BLaER1 treated with 17β-estradiol and CSF1 and Interleukin-3, amounts not matched to agents 10 nM and 100 nM (cell line): Measurements from ENCODE around the gene PROS1.
"Not testable (repeated sequence)": the region's sequence is repeated elsewhere in the genome, so short reads cannot be mapped to it uniquely, and the experiment has no call there.

Source experiments
- H3K27ac ChIP-seq, 11 experiments: shearing (Covaris generic); formaldehyde crosslinking; 2 replicates each; pipeline ENCODE4 v1.8.1; 2022
- H3K27me3 ChIP-seq, 11 experiments: shearing (Covaris generic); formaldehyde crosslinking; 2 replicates each; pipeline ENCODE4 v1.8.1; 2022
- H3K36me3 ChIP-seq, 11 experiments: shearing (Covaris generic); formaldehyde crosslinking; 2 replicates each; pipeline ENCODE4 v1.8.1; 2022
- H3K4me1 ChIP-seq, 10 experiments: shearing (Covaris generic); formaldehyde crosslinking; 2 replicates each; pipeline ENCODE4 v1.8.1; 2022
- H3K4me2 ChIP-seq, 11 experiments: shearing (Covaris generic); formaldehyde crosslinking; 2 replicates each; pipeline ENCODE4 v1.8.1; 2022
- H3K4me3 ChIP-seq, 10 experiments: shearing (Covaris generic); formaldehyde crosslinking; 2 replicates each; pipeline ENCODE4 v1.8.1; 2022
- H3K9ac ChIP-seq, 11 experiments: shearing (Covaris generic); formaldehyde crosslinking; 2 replicates each; pipeline ENCODE4 v1.8.1; 2022
- H3K9me3 ChIP-seq, 11 experiments: shearing (Covaris generic); formaldehyde crosslinking; replicated peaks in 1 of 11; 2 replicates each; pipeline ENCODE4 v1.8.1; 2022
- H4K20me1 ChIP-seq, 11 experiments: shearing (Covaris generic); formaldehyde crosslinking; 2 replicates each; pipeline ENCODE4 v1.8.1; 2022
- Cebpa-rat ChIP-seq, 11 experiments: shearing (Covaris generic); IDR thresholded peaks; 2 replicates each; pipeline ENCODE4 v1.8.1; 2022

Gene PROS1

DNA sequence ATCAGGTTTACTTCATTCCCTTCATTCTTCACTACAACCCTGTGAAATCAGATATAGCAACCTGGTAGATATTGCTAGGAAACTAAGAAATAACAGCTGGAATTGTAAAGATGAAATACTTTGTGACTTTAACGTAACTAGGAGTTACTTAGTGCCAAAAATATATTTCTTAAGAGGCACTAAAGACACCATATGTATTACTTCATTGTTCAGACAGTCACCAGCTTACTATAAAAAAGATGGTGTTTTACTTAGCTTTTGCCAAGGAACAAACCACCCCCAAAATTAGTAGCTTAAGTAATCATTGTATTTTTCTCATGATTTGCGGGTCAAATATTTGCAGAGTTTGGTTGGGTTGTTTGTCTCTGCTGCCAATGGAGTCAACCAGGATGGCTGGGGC, 62.5 kb downstream of the PROS1 start:
- Histone ChIP-seq H3K4me1 (no peaks in the 10 kb centered on the region), H4K20me1 (no peaks in the 10 kb centered on the region), H3K36me3 (peaks cover 0 to 13% (median 0%) of the 10 kb centered on the region in 11 experiments; a peak in 1 of 22 replicates), H3K9me3 (peaks cover 13 to 18% (median 17%) of the 10 kb centered on the region in 11 experiments), H3K27me3 (no peaks in the 10 kb centered on the region), H3K27ac (no peak overlapping the region), H3K4me2 (no peak overlapping the region), H3K9ac (no peak overlapping the region), H3K4me3 (no peak overlapping the region)
- TF ChIP-seq Cebpa-rat (IDR thresholded peaks at IDR 0.05) = no peak

DNA sequence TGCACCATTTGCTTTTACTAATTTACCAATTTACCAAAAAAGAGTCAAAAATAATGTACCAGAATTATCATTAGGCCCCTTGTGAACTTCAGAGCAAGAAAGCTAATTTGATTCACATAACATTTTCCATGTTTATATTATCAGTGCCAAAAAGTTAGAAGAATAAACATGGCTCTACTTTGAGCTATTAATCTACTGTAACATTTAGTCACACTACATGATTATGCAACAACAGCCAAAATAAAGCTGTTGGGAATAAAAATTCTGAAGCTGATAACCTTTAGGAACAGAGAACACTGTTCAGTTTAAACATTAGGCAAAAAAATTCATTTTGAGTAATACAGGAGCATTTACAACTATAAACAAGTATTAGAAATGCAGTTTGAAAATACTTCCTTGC, 63.6 kb downstream of the PROS1 start:
- H3K4me1 ChIP-seq = no peaks in the 10 kb centered on the region
- H3K4me3 ChIP-seq = no peak overlapping the region
- H3K27me3 ChIP-seq = no peaks in the 10 kb centered on the region
- no peak overlapping the region for H3K27ac ChIP-seq
- H3K9ac ChIP-seq = no peak overlapping the region
- TF ChIP-seq Cebpa-rat (IDR thresholded peaks at IDR 0.05) = no peak
- peaks cover 13 to 22% (median 18%) of the 10 kb centered on the region in 11 experiments for H3K9me3 ChIP-seq
- H4K20me1 ChIP-seq = no peaks in the 10 kb centered on the region
- no peak overlapping the region for H3K4me2 ChIP-seq
- H3K36me3 ChIP-seq = peaks cover 0 to 16% (median 0%) of the 10 kb centered on the region in 11 experiments; a peak in 2 of 22 replicates

DNA sequence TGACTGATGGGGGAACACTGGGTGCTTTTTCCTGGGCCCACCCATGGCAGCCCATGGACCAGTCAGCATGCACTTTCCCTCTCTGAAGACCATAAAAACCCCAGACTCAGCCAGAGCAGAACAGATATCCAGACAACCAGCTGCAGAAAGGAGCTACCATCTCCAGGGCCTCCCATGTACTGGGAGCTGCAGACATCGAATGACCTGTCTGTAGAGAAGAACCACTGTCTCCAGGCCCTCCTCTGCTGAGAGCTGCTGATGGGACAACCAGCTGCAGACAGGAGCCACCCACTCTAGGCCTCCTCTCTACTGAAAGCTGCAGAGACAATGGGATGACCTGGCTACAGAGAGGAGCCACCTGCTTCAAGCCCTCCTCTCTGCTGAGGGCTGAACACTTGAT, 66.6 kb downstream of the PROS1 start:
- Histone ChIP-seq H3K27me3 (no peaks in the 10 kb centered on the region), H3K4me2 (no peak overlapping the region), H3K9me3 (peaks cover 13 to 22% (median 18%) of the 10 kb centered on the region in 11 experiments), H3K4me1 (no peaks in the 10 kb centered on the region), H3K9ac (no peak overlapping the region), H3K27ac (no peak overlapping the region), H4K20me1 (no peaks in the 10 kb centered on the region), H3K4me3 (no peak overlapping the region), H3K36me3 (peaks cover 0 to 16% (median 0%) of the 10 kb centered on the region in 11 experiments; a peak in 2 of 22 replicates)
- TF ChIP-seq Cebpa-rat (IDR thresholded peaks at IDR 0.05) = no peak

DNA sequence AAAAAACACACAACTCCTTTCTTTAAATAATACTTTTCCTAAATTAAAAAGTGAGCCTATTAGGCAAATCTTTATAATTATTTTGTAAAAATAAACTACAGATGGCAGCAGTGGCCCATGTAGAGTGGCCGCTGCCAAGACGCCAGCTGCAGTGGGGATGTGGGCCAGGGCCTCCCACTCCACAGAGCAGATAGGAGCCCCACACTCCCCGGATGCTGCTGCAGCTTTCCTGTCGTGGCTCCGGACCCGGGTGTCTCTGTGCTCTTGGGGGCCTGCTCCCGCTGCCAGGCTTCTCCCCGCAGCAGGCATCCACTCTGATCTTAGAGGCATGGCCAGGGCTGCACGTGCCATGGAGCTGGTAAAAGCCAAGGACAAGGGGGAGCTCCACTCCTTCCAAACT, 67.5 kb downstream of the PROS1 start:
- Histone ChIP-seq H3K27me3 (no peaks in the 10 kb centered on the region), H3K9me3 (peaks cover 13 to 22% (median 18%) of the 10 kb centered on the region in 11 experiments), H3K4me3 (no peak overlapping the region), H3K36me3 (peaks cover 0 to 16% (median 0%) of the 10 kb centered on the region in 11 experiments; a peak in 2 of 22 replicates), H3K4me1 (no peaks in the 10 kb centered on the region), H3K9ac (no peak overlapping the region), H3K4me2 (no peak overlapping the region), H4K20me1 (no peaks in the 10 kb centered on the region), H3K27ac (no peak overlapping the region)
- TF ChIP-seq Cebpa-rat (IDR thresholded peaks at IDR 0.05) = no peak

DNA sequence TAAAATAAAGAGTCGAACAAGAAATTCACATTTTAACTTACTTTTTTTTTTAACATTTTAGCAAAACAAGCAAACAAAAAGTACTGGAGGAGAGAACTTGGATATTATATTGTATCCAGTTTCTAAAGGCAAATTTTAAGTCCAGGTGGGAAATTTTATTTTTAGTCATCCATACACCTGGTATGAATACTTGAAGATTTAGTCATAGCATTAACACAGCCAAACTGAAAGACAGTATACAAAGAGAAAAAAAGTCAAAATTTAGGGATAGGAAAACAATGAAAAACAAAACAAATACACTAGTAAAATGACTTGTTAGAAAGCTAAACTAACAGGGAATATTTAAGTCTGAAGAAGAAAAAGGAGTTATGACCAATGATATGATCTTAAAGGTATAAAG, 69.1 kb downstream of the PROS1 start:
- Histone ChIP-seq H3K9me3 (peaks cover 13 to 22% (median 18%) of the 10 kb centered on the region in 11 experiments), H3K9ac (no peak overlapping the region), H3K4me1 (peaks cover 0 to 9% (median 4%) of the 10 kb centered on the region in 10 experiments; a peak in 8 of 20 replicates), H3K4me2 (no peak overlapping the region), H3K27me3 (no peaks in the 10 kb centered on the region), H3K4me3 (no peak overlapping the region), H4K20me1 (no peaks in the 10 kb centered on the region), H3K36me3 (peaks cover 0 to 16% (median 0%) of the 10 kb centered on the region in 11 experiments; a peak in 2 of 22 replicates), H3K27ac (no peak overlapping the region)
- no peak for TF ChIP-seq Cebpa-rat (IDR thresholded peaks at IDR 0.05)

DNA sequence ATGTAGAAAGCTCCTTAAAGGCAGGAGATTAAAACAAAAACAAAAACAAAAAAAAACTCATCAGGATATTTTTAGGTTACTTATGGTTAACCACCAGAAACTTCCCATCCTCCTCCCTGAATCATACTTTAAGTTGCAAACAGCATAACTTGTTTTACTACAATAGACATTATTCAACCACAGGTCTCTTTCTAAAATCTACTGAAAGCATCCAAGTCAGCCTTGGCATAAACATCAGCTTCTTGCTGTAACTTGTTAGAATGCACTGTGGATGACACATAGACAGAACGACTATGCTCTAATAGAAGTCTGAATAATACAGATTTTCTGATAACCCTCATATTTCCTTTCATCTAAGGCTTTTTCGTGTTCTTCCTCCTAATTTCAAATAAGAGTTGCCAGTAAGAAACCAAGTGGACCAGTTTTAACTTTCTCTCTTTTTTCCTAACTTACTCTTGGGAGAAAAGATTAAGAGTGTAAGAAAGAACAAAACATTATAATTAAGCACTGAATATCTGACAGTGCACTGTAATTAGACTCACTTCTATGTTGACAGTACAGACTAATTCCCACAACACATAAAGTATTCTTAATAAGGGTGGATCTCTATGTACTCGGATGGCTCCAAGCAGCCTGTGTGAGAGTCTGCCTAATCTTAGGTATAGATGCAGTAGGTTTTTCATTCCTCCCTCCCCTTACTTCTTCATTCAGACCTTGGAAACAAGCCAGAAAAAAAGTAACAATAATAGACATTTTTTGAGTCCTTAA, 95.3 kb downstream of the PROS1 start:
- H3K9ac ChIP-seq = 0 out of 22 replicates have a peak overlapping the region, but pooled peaks of 1 of the 11 experiments have one; percentile 11
- not testable (repeated sequence) for H3K4me3 ChIP-seq, H3K27me3 ChIP-seq, H3K36me3 ChIP-seq, H4K20me1 ChIP-seq, H3K9me3 ChIP-seq
- peak overlapping the region; percentile 51 to 75 (median 64) for H3K4me2 ChIP-seq
- H3K27ac ChIP-seq = peak overlapping the region in 4 of 11 experiments; percentile 34 to 56 (median 36); a peak in 6 of 22 replicates
- H3K4me1 ChIP-seq = peaks cover 13 to 22% (median 16%) of the 10 kb centered on the region in 10 experiments

DNA sequence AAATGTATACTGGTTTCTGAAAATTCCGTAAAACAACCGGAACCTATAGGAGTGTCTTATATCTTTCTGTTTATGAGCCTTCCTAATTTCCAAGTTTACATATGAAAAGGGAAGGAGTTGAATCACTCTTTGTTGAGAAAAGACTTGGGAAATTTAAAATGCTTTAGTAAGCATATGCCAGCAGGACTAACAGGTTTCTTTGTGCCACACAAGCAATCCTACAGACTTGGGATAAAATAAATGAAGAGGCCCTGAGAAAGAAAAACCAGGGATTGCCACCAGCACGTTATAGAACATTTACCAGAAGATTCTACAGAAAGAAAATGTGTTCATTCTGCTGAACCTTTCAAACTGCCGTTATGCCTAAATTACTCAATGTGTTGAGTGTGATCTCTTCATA, 96.3 kb downstream of the PROS1 start:
- peak overlapping the region; percentile 51 to 75 (median 64); a peak in 19 of 22 replicates for H3K4me2 ChIP-seq

DNA sequence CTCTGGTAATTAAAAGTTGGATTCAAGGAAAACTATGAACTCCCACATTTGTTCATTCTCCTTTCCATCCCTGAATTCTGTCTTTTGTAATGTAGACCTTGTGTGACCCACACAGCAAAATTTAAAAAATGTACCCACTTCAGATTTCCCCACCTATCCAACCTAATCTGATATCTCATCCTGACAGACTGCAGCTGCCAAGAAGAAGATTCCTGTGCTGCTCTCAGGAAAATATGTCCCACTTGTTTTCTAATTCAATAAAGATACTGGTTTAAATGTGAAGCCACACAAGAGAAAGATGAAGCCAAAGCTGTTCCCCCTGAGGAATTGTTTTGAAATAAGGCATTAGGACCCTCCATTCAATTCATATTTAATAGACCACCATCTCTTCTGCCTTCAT, 100.3 kb downstream of the PROS1 start:
- not testable (repeated sequence) for H3K36me3 ChIP-seq, H3K9me3 ChIP-seq, H3K9ac ChIP-seq, H3K4me2 ChIP-seq, H3K27me3 ChIP-seq, H3K27ac ChIP-seq, H3K4me3 ChIP-seq, H4K20me1 ChIP-seq
- H3K4me1 ChIP-seq = peaks cover 10 to 15% (median 12%) of the 10 kb centered on the region in 10 experiments

More for the DNA sequence above, 96.3 kb downstream of the PROS1 start:
- 0 out of 22 replicates have a peak overlapping the region, but pooled peaks of 1 of the 11 experiments have one; percentile 11 for H3K9ac ChIP-seq
- not testable (repeated sequence) for H3K9me3 ChIP-seq, H3K4me3 ChIP-seq, H4K20me1 ChIP-seq, H3K27me3 ChIP-seq, H3K36me3 ChIP-seq
- H3K27ac ChIP-seq = peak overlapping the region in 1 of 11 experiments; percentile 56; a peak in 2 of 22 replicates
- peaks cover 13 to 22% (median 16%) of the 10 kb centered on the region in 10 experiments for H3K4me1 ChIP-seq

DNA sequence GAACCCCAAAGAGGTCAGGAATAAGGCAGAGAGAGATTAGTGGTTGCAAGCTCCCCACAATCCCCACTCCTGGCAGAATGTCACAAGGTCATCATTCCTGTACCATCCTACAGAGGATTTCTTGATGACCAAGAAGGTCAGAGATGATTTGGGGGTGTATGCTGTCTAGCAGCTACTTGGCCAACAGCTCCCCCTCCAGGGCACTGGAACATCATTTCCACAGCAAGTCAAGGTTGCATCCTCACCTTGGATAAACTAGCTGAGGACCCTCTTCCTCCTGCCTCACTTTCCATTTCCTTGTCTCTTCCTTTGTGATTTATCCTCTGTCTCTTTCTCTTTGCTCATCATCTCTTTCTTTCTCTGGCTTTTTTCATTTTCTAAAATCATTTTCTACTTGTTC, 106.3 kb downstream of the PROS1 start:
- no peak overlapping the region for H3K4me2 ChIP-seq
- H3K4me3 ChIP-seq = no peak overlapping the region
- no peaks in the 10 kb centered on the region for H3K27me3 ChIP-seq
- H3K36me3 ChIP-seq = no peaks in the 10 kb centered on the region
- H3K4me1 ChIP-seq = peaks cover 0 to 17% (median 0%) of the 10 kb centered on the region in 10 experiments; a peak in 4 of 20 replicates
- no peak for TF ChIP-seq Cebpa-rat (IDR thresholded peaks at IDR 0.05)
- H3K9ac ChIP-seq = no peak overlapping the region
- H3K9me3 ChIP-seq = no peaks in the 10 kb centered on the region
- H4K20me1 ChIP-seq = no peaks in the 10 kb centered on the region
- no peak overlapping the region for H3K27ac ChIP-seq

DNA sequence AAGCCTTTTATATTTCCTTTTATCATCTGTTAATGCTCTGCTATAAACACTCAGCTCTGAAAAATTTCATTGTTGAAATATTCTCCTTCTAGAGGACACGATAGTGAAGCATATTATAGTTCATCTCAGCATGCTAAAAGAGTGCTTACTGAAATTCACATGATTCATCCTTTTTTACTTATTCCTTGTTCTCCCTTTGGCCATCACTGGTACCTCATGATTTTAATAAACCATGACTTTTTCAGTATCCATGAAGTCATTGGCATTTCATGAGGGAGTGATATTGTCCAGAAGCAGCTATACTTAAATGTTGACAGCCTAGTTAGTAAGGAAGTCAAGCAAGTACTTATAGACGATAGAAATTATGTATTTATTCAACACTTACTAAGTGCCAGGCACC, 112.7 kb downstream of the PROS1 start:
- no peaks in the 10 kb centered on the region for H3K27me3 ChIP-seq
- H3K27ac ChIP-seq = no peak overlapping the region
- no peaks in the 10 kb centered on the region for H4K20me1 ChIP-seq
- no peak for TF ChIP-seq Cebpa-rat (IDR thresholded peaks at IDR 0.05)
- H3K36me3 ChIP-seq = no peaks in the 10 kb centered on the region
- no peak overlapping the region for H3K9ac ChIP-seq
- no peaks in the 10 kb centered on the region for H3K9me3 ChIP-seq
- H3K4me3 ChIP-seq = no peak overlapping the region
- H3K4me2 ChIP-seq = no peak overlapping the region
- peaks cover 2 to 20% (median 3%) of the 10 kb centered on the region in 10 experiments; a peak in 15 of 20 replicates for H3K4me1 ChIP-seq
